GM18526 (cell line): Measurements from ENCODE around the gene DNLZ.

Experiments
- POLR2A ChIP-seq: IDR thresholded peaks from 3 replicates; pipeline ENCODE4 v1.6.1; 2011; ENCODE audit not compliant: insufficient read length; ENCODE audit errors: extremely low read depth

The DNLZ gene

DNA sequence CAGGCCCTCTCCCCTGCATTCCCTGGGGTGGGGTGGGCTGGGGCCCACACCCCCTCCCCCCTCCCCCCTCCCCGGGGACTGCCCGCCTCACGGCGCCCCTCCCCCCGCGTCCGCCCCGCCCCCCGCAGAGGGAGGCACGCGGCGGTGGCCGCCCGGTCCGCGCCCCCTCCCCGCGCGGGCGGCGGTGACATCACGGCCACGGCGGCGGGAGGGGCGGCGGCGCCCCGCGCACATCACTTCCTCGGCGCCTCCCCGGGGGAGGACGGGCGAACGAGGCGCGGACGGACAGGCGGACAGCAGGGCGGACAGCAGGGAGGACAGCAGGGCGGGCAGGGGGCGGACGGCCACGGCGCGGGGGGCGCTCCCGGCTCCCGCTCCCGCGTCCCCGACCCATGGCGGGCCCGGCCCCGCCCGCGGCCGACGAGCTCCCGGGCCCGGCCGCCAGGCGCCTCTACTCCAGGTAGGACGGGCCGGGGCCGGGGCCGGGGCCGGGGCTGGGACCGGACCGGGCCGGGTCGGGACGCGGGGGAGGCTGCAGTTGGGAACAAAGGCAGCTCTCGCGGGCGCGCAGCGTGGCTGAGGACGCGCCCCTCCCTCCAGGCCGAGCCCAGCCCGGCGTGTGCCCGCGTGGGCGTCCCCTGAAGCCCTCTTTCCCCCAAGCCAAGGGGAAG is 36.1 kb downstream of the DNLZ start, which contains the start of gene GPSM1:
Gene GPSM1, plus strand, starts transcription at position 236 of the 671 bp plus-strand sequence. Its CDS starts 157 bp downstream, at position 393.
- TF ChIP-seq POLR2A: no peak

GRCh38 chr9:136326761-136327303 is 36.7 kb downstream of the DNLZ start:
- no peak for TF ChIP-seq POLR2A

- no peak for TF ChIP-seq POLR2A
Measured at GRCh38 chr9:136326061-136326760, 37.3 kb downstream of the DNLZ start.

- TF ChIP-seq POLR2A: no peak
Measured at GRCh38 chr9:136325358-136325757, 38.2 kb downstream of the DNLZ start.

DNA sequence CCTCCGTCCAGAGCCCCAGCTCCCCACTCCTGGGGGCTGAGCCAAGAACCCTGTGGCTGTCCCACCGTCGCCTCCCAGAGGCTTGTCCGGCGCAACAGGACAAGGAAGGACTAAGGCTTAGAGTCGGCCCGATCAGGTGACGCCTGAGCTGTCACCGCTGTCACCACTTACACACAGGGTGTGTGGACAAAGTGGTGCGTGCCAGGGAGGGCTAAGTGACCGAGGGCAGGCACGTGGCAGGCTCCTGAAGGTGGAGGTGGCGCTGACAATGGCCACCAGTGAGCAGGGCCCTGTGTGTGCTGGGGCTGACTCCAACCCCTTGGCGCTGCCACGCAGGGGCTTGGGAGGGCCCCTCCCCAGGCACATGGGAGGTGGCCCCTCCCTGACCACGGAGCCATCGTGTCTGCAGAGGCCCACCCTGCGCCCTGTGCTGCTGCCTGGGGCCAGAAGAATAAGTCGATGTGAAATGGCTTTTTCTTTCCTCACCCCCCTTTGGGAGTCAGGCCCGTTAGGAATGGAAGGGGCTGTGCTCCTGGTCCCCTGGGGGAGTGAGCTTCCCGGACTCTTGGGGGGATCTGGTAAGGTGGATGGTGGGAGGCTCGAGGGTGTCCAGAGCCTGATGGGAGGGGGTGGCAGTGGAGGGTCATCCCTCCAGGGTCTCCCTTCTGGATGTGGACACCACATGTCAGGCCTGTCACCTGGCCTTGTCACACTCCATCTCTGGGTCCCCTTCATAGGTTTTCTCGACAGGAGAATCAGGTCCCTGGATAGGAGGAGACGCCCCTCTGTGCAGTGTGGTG is 38.8 kb downstream of the DNLZ start:
- TF ChIP-seq POLR2A: no peak

- no peak for TF ChIP-seq POLR2A
Measured at GRCh38 chr9:136323371-136323789, 40.2 kb downstream of the DNLZ start.

DNA sequence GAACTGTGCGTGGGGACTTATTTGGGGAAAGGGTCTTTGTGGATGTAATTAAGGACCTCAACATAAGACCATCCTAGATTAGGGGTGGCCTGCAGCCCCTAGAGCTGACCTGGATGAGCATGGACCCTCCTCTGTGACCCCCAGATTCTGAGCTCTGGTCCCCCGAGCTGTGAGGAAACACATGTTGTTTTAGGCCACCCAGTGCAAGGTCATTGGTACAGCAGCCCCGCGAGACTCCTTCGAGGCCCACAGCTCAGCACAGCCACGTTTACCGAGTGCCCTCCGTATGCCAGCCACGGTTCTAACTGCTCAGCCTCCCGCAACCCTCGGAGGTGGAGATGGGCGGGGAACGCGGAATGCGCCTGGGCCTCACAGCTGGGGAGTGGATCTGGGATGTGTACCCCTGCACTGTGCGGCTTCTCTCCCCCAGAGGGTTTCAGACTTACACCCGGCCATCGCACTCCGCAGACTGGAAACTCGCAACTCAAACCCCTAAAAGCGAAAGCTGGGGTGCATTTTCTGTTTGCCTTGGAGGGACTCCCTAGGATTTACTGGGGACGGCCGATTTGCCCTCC is 40.7 kb downstream of the DNLZ start:
- TF ChIP-seq POLR2A: no peak

DNA sequence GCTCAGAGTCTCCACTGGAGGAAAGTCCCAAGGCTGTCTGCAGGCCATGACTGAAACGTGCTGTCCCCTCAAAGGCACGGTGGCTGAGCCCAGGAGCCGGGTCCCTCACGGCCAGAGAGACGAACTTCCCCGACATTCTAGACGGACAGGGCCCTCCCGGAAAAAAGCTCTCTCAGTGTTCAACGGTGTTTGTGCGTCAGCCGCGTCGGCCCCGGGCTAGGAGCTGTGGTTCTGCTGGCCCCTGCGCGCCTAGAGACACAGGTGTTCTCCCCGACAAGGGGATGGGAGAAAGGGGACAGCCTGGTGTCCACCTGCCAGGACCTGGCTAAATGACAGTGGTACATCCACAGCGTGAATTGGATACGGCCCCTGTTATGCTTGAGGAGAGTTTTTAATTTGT is 42.0 kb downstream of the DNLZ start:
- TF ChIP-seq POLR2A: no peak

DNA sequence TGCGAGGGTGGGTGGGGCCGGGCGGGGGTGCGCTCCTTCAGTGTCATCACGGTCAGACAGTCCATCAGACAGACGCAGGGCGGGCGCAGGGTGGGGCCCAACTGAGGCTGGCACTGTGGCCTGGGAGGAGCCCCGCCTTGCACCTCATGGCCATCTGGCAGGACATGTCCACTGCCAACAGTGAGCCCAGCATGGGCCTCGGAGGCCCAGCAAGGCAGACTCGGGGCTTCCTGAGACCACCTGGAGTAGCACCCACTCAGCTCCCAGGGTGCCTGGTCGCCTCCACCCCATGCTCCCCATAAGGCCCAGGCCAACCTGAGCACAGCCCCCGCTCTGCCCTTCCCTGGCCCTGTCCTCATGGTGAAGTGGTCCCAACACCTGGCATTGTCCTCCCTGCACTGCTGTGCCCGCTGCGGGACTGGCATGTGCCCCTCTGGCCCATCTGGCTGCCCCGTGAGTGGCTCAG is 44.7 kb downstream of the DNLZ start:
- TF ChIP-seq POLR2A: no peak

DNA sequence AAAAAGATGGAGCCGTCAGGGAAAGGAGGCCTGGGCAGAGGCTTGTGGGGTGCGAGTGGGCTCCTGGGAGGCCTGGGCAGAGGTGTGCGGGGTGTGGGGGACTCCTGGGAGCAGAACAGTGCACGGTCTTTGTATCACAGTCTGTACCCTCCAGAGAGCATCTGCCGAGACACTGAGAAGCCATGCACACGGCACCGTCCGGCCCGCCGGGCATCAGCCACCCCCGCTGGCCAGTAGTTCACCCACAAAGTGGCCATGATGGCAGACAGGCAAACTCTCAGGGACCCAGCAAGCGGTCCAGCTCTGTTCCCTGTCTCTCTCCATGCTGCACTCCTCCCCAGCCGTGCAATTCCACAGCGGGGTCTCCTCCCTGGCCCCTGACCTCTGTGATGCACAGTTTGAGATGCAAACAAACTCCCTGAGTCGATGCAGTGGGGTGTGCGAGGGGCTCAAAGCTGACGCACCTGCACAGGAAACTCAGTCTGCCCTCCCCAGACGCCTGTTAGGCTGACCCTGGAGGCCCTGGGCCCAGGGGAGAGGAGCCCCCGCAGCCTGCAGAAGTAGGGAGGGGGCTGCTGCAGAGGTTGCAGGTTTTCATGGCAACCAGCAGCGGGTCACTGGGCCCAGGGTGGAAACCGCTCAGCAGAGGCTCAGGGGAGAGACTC is 45.3 kb downstream of the DNLZ start:
- TF ChIP-seq POLR2A: no peak

GRCh38 chr9:136317695-136318094 is 45.8 kb downstream of the DNLZ start:
- TF ChIP-seq POLR2A: no peak

DNA sequence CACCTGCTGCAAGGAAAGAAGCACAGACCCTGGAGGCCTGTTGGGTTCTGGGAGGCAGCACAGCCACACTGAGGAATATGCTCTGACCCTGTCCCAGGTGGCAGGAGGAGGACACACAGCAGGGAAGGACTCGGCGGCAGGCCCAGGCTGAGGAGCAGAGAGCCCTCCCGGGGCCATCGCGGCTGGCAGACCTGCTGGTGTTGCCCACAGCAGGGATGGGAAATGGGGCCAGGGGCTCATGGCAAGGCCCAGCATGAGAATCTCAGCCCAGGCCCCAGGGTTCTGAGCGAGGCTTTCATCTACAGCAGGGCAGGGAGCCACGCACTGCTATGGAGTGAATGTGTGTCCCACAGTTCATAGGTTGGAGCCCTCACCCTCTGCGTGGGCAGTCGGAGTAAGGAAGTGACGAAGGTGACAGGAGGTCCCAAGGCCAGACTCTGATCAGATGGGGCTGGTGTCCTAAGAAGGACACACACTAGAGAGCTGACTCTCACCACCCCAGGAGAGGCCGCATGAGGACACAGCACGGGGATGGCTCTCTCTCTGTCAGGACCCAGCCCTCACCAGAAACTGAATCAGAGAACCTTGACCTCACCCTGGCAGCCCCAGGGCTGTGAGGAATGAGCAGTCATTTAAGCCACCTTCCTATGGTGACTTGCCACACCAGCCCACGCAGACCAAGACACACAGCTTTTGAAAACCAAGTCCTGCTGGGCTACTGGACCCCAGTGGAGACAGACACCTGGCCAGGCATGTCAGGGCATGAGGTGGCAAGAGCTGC is 46.5 kb downstream of the DNLZ start:
- TF ChIP-seq POLR2A: no peak

DNA sequence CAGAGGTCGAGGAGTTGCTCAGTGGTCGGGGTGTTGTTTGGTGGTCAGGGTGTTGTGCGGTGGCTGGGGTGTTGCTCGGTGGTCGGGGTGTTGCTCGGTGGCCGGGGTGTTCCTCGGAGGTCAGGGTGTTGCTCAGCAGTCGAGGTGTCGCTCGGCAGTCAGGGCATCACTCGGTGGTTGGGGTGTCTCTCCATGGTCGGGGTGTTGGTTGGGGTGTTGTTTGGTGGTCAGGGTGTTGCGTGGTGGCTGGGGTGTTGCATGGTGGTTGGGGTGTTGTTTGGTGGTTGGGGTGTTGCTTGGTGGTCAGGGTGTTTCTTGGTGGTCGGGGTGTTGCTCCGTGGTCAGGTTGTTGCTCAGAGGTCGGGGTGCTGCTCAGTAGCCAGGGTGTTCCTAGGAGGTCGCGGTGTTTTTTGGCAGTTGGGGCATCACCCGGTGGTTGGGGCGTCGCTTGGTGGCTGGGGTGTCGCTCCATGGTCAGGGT is 47.2 kb downstream of the DNLZ start:
- no peak for TF ChIP-seq POLR2A

GRCh38 chr9:136314944-136315343 is 48.6 kb downstream of the DNLZ start:
- TF ChIP-seq POLR2A: no peak
